ENCODE data around the gene HRK.

HRK gene

DNA sequence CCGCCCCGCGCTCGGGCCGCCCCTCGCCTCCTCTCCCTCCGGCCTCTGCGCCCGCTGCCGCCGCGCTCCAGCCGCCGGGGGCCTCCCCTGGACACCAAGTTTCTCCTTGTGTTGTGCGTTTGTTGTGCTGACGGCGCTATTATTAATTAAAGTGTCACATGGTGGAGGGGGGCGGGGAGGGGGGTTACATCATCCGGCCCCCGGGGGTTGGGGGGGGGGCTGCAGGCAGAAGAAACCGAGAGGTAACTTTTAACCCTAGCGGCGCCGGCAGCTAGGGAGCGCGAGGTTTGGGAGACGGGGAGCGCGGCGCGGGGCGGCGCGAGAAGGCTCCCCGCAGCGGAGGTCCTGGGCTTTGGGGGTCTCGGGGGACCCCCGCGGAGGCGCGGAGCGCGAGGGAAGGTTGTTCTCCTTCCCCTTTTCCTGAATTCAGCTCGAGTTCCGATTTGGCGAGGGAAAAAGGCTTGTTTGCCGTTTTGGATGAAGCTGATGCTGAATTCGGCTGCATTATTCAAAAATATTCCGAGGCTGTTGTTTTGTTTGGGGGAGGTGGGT, at the start of gene HRK:
TSS of gene HRK (minus strand) at position 117 of the 552 bp plus-strand sequence. CDS start 134 bp downstream, outside the sequence.
- peaks cover 41% of the 10 kb centered on the region for H3K27me3 Mint-ChIP-seq
- peaks cover 29% of the 10 kb centered on the region for H3K4me1 Mint-ChIP-seq (ENCODE audit: low read depth)
- no peaks in the 10 kb centered on the region for H3K9me3 Mint-ChIP-seq (ENCODE audit: low read depth)
- H3K4me3 Mint-ChIP-seq = peak within 1 kb of the TSS; percentile 88
- no peaks in the 10 kb centered on the region for H3K36me3 Mint-ChIP-seq
- no peak within 1 kb of the TSS for H3K27ac Mint-ChIP-seq

DNA sequence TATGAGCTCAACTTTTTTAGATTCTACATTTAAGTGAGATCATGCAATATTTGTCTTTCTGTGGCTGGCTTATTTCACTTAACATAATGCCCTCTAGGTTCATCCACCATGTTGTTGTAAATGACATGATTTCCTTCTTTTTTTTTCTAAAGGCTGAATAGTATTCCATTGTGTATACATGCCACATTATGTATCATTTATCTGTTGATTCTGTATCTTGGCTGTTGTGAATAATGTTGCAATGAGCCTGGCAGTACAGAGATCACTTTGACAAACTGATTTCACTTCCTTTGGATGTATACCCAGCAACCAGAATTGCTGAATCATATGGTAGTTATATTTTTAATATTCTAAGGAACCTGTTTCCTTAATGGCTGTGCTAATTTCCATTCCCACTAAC, 48.6 kb upstream of the HRK start:
- H3K4me3 Mint-ChIP-seq = no peak overlapping the region
- no peak overlapping the region for H3K27ac Mint-ChIP-seq
- H3K4me1 Mint-ChIP-seq (ENCODE audit: low read depth) = peaks cover 44% of the 10 kb centered on the region
- no peaks in the 10 kb centered on the region for H3K9me3 Mint-ChIP-seq (ENCODE audit: low read depth)
- H3K36me3 Mint-ChIP-seq = peaks cover 29% of the 10 kb centered on the region
- H3K27me3 Mint-ChIP-seq = no peaks in the 10 kb centered on the region

DNA sequence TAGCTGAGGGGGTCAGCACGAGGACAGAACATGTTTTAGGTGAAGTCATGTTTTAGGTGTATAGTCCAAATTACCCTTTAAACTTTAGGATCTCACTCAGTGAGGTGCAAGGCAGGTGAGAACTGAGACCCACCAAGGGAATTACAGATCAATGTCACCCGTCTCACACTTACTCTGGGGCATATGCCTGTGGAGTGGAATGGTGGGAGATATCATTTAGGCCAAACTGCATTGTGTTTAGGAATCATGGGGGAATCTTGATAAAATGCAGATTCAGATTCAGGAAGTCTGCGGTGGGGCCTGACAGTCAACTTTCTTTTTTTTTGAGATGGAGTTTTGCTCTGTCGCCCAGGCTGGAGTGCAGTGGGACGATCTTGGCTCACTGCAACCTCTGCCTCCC, 47.3 kb upstream of the HRK start:
- Mint-ChIP-seq H3K27ac (no peak overlapping the region), H3K4me3 (no peak overlapping the region), H3K27me3 (no peaks in the 10 kb centered on the region), H3K4me1 (ENCODE audit: low read depth) (peaks cover 53% of the 10 kb centered on the region), H3K36me3 (peaks cover 24% of the 10 kb centered on the region), H3K9me3 (ENCODE audit: low read depth) (no peaks in the 10 kb centered on the region)

DNA sequence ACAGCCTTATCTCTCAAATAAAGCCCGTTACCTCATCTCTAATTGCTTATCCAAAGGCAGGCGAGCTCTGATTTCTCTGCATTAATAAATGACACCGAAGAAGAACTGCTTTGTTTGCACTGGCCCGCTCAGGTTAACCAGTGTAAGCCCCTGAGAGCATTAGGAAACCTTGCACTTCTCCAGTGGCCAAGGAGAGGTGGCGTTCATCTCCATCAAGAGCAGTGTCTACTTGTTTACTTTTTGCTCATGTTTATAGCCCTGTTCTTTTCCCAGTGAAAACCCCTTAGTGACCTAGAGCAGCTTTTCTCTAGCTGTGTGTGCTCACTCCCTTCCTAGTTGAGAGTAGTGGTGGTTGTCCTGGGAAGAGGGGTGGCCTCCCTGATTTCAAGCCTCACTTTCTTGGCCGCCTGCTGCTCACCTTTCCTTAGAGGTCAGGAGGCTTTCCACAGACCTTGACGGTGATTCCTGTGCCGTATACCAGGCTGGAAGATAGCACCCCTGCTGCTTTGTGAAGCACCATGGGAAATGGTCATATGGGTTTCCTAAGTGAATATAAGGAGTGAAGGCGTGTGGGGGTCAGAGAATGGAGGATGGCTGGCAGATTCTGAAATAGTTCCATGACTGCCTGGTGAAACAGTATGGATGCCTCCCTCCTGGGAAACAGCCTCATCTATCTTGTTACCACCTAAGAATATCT, 46.2 kb upstream of the HRK start:
- Mint-ChIP-seq H3K36me3 (peaks cover 24% of the 10 kb centered on the region), H3K4me3 (no peak overlapping the region), H3K27ac (no peak overlapping the region), H3K4me1 (ENCODE audit: low read depth) (peaks cover 59% of the 10 kb centered on the region), H3K27me3 (no peaks in the 10 kb centered on the region), H3K9me3 (ENCODE audit: low read depth) (no peaks in the 10 kb centered on the region)

DNA sequence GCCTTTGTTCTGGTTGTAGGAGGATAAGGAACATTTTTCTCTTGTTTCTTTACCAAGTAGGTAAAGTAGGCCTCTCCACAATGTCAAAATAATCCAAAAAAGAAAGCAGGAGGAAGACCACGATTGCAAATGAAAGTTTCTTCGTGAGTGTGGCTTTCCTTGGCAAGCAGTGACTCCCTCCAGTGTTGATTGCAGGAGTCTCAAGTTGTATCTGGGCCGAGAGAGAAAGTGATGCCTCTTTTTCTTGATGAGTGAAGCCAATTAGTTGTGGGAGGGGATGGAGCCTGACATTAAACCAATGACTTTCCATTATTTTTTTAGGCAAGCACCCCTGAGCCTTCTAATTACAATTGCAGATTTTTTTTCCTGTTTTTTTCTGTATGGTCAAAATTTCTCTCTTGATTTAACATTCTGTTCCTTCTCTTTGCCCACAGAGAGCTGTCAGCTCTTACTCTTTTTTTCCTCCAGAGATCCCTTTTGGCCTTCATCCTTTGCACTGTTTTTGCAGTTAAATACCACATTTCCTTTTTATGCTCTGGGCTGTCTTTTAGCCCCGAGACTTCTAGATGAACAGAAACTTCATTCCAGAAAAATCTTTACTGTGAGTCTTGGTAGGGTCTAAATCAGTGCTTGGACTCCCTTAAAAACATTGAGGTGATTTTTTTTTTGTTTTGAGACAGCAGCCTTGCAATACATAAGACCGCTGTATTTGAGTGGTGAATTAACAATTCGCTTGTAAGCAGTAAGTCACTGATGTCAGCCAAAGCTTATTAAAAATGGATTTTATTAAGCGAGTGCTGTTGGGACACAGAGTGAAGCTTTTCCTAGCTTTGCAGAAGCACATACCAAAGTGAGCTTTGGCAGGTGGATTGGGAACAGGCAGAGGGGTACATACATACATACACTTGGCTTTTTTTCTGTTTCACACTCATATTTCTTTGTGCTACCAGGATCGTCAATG, 45.3 kb upstream of the HRK start:
- Mint-ChIP-seq H3K4me1 (ENCODE audit: low read depth) (peaks cover 63% of the 10 kb centered on the region), H3K27ac (no peak overlapping the region), H3K4me3 (peak overlapping the region; percentile 8), H3K27me3 (no peaks in the 10 kb centered on the region), H3K36me3 (peaks cover 20% of the 10 kb centered on the region), H3K9me3 (ENCODE audit: low read depth) (no peaks in the 10 kb centered on the region)

DNA sequence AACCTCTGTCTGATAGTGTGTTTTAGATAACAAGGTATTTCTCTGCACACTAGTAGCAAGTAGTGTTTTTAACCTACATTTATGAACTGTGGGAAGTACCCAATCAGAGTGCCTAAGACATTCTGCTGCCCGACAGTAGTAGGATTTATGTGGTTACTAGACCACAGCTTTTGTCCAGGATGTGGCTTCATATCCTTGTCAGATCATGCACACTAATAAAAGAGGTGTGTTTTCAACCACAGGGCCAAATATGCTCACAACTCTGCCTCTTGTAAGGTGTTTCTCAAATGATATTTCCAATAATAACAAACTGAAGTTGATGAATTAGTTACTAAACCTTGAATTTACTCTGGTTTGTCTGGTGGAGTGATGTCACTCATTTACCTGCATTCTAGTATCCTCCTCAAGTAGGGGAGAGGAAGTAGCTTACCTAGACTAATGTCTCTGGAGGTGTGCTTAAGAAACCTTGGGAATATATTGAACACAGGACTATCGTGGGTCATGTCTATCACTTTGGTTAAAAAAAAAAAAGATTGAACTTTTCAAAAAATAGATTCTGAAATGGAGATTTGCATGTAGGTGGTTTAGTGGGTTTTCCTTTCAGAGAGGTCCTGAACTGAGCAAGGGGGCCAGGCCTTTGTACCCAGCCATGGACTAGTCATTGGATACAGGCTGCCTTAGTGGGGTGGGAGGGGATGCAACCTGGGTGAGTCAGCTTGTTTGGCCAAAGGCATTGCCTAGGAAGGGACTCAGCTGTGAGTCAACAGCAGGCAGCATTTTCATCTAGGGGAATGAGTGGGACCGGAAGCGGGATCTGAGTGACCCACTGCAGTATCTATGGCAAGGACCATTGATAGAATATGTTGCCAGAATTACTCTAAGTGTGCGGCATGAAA, 43.6 kb upstream of the HRK start:
- Mint-ChIP-seq H3K36me3 (peaks cover 20% of the 10 kb centered on the region), H3K9me3 (ENCODE audit: low read depth) (no peaks in the 10 kb centered on the region), H3K4me3 (peak overlapping the region; percentile 48), H3K27me3 (no peaks in the 10 kb centered on the region), H3K4me1 (ENCODE audit: low read depth) (peaks cover 72% of the 10 kb centered on the region), H3K27ac (peak overlapping the region; percentile 62)

DNA sequence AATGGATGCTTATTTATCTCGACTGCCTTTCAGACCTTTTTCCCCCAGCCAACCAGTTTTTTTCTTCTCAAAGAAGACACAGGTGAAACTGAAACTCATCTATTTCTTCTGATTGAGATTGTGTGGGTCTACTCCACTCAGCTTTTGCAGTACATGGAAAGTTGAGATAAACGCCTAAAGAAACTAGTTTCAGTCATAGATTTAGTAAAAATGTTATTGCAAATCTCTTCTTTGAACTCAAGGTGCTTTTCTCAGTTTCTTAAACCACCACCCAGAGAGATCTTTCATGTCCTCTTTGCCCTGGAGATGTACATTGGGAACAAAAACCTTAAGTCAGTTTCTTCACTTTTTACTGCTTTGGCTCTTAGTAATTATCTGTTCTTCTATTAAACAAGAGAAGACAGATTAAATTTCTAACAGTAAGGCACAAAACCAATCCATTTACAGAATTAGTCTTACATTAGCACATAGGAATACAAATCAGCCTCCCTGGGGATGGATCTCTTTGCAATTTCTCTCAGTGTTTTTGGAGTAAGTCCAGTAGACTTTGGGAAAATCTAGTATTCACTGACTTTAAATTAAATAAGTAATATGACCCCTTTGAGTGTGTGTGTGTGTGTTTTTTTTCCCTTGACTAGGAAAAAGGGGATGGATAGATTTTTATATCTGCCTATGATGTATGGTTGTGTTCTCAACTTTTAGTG, 41.1 kb upstream of the HRK start:
- Mint-ChIP-seq H3K27ac (peak overlapping the region; percentile 81), H3K9me3 (ENCODE audit: low read depth) (no peaks in the 10 kb centered on the region), H3K27me3 (no peaks in the 10 kb centered on the region), H3K4me1 (ENCODE audit: low read depth) (peaks cover 79% of the 10 kb centered on the region), H3K36me3 (peaks cover 14% of the 10 kb centered on the region), H3K4me3 (peak overlapping the region; percentile 66)

DNA sequence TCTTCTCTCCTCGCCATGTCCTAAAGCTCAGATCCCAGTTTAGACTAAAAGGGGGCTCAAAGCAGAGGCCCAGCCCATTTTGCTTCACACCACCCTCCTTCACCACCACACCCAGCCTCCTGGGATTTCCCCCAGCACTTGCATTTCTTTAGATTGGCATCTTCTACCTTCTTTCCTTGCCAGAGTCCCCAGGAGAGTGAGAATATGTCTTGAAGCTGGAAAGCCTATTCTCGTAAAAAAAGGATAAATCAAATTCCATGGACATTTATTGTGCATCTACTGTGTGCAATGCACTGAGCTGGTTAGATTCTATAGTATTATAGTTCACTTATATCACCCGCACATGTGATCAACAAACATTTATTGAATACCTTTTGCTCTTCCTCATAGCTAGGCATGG, 39.7 kb upstream of the HRK start:
- H3K4me3 Mint-ChIP-seq = peak overlapping the region; percentile 42
- H3K4me1 Mint-ChIP-seq (ENCODE audit: low read depth) = peaks cover 78% of the 10 kb centered on the region
- H3K9me3 Mint-ChIP-seq (ENCODE audit: low read depth) = no peaks in the 10 kb centered on the region
- peaks cover 12% of the 10 kb centered on the region for H3K36me3 Mint-ChIP-seq
- H3K27ac Mint-ChIP-seq = no peak overlapping the region
- no peaks in the 10 kb centered on the region for H3K27me3 Mint-ChIP-seq

DNA sequence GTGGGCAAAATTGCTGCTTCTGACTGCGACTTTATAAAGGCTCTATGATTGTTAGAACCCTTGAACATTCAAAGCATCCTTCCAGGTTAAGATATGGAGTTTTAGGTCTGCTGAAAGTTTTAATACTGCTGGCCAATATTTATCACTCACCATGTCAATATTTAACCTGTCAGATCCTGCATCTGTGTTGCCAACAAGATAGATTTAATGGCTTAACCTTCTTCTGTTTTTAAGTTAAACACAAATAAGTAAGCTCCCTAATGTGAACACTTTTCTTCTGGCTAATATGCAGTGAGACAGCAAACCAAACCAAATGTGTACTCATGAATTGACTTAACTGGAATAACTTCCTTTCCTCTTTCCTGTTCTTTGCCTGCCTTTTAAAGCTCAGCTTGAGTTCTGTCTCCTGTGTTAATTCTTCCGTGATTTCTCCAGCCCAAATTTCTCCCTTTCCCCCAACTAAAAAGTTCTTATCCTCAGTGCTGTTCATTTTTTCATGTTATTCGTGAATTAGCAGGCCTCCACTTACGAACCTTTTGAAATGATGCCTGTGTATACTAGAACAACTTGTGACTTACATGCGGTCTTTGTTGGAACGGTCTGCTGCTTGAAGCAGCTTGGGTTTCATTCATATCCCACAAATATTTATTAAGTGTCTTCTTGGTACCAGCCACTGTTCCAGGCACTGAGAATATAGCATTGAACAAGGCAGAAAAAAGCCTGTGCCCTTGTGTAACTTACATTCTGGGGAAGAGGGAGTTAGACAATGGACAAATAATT, 38.7 kb upstream of the HRK start:
- no peaks in the 10 kb centered on the region for H3K27me3 Mint-ChIP-seq
- no peak overlapping the region for H3K27ac Mint-ChIP-seq
- peaks cover 77% of the 10 kb centered on the region for H3K4me1 Mint-ChIP-seq (ENCODE audit: low read depth)

DNA sequence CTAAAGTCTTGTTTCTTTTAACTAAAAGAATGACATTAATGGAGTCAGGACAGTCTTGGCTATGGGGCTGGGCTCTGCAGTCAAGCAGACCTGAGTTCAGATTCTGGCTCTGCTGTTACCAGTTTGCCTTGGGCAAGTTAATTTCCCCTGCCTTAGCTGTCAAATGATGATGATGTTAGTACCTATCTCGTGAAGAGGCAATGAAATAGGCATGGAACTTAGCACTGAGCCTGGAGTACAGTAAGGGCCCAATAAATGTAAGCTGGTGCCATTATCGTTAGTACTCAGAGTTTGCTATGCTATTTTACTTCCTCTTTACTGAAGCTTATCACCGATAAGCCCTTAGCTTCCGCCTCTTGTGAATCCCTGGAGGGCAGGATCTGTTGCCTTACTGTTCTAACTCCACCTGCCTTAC, 38.0 kb upstream of the HRK start:
- Mint-ChIP-seq H3K36me3 (peaks cover 14% of the 10 kb centered on the region), H3K4me1 (ENCODE audit: low read depth) (peaks cover 72% of the 10 kb centered on the region), H3K27me3 (no peaks in the 10 kb centered on the region), H3K4me3 (no peak overlapping the region), H3K9me3 (ENCODE audit: low read depth) (no peaks in the 10 kb centered on the region), H3K27ac (no peak overlapping the region)

More for the DNA sequence above, 38.7 kb upstream of the HRK start:
- Mint-ChIP-seq H3K4me3 (no peak overlapping the region), H3K36me3 (peaks cover 14% of the 10 kb centered on the region), H3K9me3 (ENCODE audit: low read depth) (no peaks in the 10 kb centered on the region)

DNA sequence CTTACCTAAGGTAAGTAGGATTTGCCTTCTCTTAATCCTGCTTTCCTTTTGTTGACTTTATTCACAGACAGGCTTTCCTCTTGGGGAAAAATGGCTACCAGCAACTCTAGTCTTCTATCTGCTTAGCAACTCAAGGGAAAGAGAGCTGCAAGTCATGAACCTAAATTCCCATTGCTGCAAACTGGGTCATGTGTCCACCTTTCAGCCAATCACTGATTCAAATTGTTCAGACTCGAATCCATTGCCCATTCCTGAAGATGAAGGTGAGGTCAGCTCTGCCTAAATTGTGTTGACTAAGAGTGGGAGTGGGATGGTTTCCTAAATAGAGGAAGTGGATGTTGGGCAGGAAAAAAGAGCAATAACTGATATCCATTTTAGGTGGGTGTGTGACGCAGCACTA, 37.2 kb upstream of the HRK start:
- Mint-ChIP-seq H3K36me3 (peaks cover 14% of the 10 kb centered on the region), H3K27me3 (no peaks in the 10 kb centered on the region), H3K27ac (no peak overlapping the region), H3K4me3 (no peak overlapping the region), H3K4me1 (ENCODE audit: low read depth) (peaks cover 72% of the 10 kb centered on the region), H3K9me3 (ENCODE audit: low read depth) (no peaks in the 10 kb centered on the region)

DNA sequence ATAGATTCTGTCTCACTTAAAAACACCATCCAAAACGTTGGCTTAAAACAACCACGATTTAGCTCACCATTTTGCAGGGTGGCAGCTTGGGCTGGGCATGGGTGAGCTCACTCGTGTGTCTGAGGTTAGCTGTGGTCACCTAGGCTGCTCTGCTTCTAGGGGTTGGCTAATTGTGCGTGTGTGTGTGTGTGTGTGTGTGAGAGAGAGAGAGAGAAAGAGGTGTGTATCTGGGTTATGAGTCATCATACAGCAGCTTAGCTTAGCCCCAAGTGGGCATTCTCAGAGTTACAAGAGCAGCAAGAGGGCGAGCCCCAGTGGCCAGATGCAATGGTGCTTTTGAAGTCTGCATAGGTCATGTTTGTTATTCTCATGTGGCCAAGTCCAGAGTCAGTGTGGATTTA, 35.5 kb upstream of the HRK start:
- H3K4me3 Mint-ChIP-seq = peak overlapping the region; percentile 17
- no peak overlapping the region for H3K27ac Mint-ChIP-seq
- H3K36me3 Mint-ChIP-seq = peaks cover 14% of the 10 kb centered on the region
- H3K4me1 Mint-ChIP-seq (ENCODE audit: low read depth) = peaks cover 76% of the 10 kb centered on the region
- H3K9me3 Mint-ChIP-seq (ENCODE audit: low read depth) = no peaks in the 10 kb centered on the region
- no peaks in the 10 kb centered on the region for H3K27me3 Mint-ChIP-seq

DNA sequence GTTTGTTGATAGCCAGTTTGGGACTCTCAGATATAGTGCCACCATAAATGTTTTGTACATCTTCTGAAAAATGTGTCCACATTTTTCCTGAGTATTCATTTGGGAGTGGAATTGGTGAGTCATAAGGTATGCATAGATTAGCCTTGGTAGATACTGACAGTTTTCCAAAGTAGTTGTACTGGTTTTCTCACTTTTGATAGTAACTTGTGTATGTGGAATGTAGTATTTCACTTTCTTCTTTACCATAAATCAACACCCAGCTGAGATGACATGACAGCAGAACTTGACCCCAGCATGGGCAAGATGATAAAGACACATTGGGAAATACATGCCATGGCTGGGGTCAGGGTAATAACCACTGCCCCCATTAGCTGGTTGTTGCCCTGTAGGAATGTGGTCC, 34.9 kb upstream of the HRK start:
- peaks cover 14% of the 10 kb centered on the region for H3K36me3 Mint-ChIP-seq
- no peaks in the 10 kb centered on the region for H3K27me3 Mint-ChIP-seq
- no peak overlapping the region for H3K4me3 Mint-ChIP-seq
- no peaks in the 10 kb centered on the region for H3K9me3 Mint-ChIP-seq (ENCODE audit: low read depth)
- no peak overlapping the region for H3K27ac Mint-ChIP-seq
- peaks cover 76% of the 10 kb centered on the region for H3K4me1 Mint-ChIP-seq (ENCODE audit: low read depth)
